IPS-18c (cell line): ENCODE results near the gene ATXN1.
"Not testable (repeated sequence)": the region's sequence is repeated elsewhere in the genome, so short reads cannot be mapped to it uniquely, and the experiment has no call there.

ENCODE experiments used
- H3K4me3 ChIP-seq: 2 replicates; pipeline ENCODE4 v1.7.0; 2013; ENCODE audit warnings: low read depth, mild to moderate bottlenecking, low read length, moderate library complexity; ENCODE audit not compliant: insufficient read depth
- H3K9me3 ChIP-seq: one replicate; pipeline ENCODE4 v1.6.1; 2013; ENCODE audit warnings: mild to moderate bottlenecking, low read length, moderate library complexity; ENCODE audit not compliant: control insufficient read depth, insufficient read depth

ATXN1 gene

DNA sequence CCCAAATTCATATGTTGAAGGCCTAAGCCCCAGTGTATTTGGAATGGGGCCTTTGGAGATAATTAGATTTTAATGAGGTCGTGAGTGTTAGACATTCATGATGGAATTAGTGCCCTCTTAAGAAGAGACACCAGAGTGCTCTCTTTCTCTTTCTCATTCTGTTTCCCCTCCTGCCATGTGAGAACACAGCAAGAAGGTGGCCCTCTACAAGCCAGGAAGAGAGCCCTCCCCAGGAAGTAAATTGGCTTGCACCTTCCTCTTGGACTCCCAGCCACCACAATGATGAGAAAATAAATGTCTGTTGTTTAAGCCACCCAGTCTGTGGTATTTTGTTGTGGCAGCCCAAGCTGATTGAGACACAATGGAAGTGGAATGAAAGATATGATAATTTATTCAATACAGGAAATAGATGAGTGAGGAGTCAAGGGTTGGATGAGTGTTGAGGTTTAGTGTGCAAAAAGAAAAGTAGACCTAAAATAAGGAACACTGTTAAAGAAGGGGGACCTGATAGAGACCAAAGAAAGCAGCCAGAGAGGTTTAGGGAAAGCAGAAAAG lies 25.9 kb upstream of the ATXN1 start:
- H3K9me3 ChIP-seq, result peaks cover 8% of the 10 kb centered on the region
- H3K4me3 ChIP-seq, result no peak overlapping the region

DNA sequence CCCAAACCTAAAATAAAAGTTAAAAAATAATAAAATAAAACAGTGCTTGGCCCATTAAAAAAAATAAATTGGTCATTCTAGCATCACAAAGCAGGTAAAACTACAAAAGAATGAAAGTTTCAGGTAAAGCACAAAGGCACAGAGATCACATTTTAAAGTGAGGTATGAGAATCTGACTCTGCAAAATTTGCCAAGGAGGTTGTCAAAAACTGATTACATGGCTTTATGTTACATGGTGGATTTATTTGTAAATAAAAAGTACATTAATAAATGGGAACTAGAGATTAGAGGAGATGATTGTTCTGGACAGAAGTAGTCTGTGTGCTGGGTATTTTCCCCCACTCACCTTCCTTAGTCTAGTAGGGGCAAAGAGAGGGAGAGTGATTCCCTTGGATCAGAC lies 24.2 kb upstream of the ATXN1 start:
- H3K4me3 ChIP-seq, result no peak overlapping the region
- peaks cover 8% of the 10 kb centered on the region for H3K9me3 ChIP-seq

DNA sequence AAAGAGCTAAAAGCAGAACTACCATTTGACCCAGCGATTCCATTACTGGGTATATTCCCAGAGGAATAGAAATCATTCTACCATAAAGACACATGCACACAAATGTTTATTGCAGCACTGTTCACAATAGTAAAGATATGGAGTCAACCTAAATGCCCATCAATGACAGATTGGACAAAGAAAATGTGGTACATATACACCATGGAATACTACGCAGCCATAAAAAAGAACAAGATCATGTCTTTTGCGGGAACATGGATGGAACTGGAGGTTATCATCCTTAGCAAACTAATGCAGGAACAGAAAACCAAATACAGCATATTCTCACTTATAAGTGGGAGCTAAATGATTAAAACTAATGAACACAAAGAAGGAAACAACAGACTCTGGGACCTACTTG lies 23.7 kb upstream of the ATXN1 start:
- H3K4me3 ChIP-seq, H3K9me3 ChIP-seq: not testable (repeated sequence)

- no peak overlapping the region for H3K4me3 ChIP-seq
These were observed 22.8 kb upstream of the ATXN1 start for GRCh38 chr6:16783952-16784565.

DNA sequence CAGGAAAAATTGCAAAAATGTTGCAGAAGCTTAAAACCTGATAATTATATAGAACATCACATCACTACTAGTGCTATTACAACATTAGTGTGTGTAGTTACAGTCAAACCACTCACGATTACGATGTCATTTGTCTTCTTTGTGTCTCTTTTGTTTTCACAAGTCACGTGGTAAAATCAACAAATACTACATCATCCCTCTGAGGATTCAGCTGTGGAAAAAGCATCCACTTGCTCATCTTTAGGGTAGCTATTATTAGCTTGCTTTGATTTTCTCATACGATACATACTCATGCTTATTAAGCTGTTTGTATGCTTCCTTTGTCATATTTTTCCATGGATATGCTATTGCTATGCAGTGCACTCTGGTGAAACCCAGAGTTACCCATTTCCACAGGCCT lies 22.2 kb upstream of the ATXN1 start:
- Histone ChIP-seq H3K4me3 (no peak overlapping the region), H3K9me3 (no peaks in the 10 kb centered on the region)

More at GRCh38 chr6:16783952-16784565, 22.8 kb upstream of the ATXN1 start:
- peaks cover 4% of the 10 kb centered on the region for H3K9me3 ChIP-seq

GRCh38 chr6:16782278-16782677 lies 21.0 kb upstream of the ATXN1 start:
- no peaks in the 10 kb centered on the region for H3K9me3 ChIP-seq
- H3K4me3 ChIP-seq, result no peak overlapping the region

- Histone ChIP-seq H3K9me3 (no peaks in the 10 kb centered on the region), H3K4me3 (no peak overlapping the region)
These were observed 20.3 kb upstream of the ATXN1 start for GRCh38 chr6:16781348-16782169.

DNA sequence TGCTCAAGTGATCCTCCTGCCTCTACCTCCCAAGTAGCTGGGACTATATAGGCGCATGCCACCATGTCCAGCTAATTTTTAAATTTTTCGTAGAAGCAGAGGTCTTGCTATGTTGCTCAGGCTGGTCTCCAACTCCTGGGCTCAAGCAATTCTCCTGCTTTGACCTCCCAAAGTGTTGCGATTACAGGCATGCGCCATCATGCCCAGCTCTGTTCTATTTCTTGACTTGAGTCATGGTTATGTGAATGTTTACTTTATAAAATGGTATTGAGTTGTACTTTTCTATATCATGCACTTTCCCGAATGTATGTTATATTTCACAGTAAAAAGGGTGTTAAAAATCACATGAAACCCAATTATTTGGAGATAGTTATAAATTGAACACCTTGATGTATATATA lies 17.3 kb upstream of the ATXN1 start:
- Histone ChIP-seq H3K9me3 (no peaks in the 10 kb centered on the region), H3K4me3 (no peak overlapping the region)

DNA sequence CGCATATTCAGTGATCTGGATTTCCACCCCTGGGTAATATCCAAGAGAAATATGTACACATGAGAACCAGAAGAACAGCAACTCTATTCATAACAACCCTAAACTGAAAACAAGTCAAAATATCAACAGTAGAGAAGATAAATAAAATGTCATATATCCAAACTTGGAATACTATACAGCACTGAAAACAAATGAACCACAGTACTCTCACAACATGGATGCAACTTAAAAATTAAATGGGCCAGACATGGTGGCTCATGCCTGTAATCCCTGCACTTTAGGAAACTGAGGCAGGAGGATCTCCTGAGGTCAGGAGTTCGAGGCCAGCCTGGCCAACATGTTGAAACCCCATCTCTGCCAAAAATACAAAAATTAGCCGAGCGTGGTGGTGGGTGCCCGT lies 16.5 kb upstream of the ATXN1 start:
- H3K4me3 ChIP-seq, result no peak overlapping the region
- no peaks in the 10 kb centered on the region for H3K9me3 ChIP-seq

DNA sequence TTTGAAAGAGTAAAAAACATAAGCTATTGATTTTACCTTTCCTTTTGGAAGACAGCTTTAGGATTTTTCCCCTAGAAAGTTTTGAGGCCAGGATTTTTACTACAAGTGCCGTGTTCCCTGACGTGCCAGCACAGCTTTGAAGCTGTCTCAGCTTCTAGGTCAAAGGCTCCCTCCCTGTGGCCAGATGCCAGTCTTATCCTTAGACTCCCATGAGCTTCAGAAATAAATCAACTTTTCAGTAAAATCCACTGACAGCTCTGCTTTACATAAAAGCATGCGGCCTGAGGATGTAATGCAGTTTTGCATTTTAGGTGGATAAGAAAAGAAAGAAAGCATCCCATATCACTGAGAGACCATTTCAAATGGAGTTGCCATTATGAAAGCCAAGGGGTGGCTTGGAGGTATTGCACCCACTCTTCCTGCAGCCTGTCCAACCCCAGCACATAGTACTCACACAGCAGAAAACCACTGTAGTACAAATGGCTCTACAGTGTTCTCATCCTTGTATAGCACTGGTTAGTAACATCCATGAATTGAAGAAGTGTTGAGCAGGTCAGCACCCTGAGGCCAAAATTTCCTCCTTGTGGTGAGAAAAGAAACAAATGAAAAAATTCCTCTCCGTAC lies 15.2 kb upstream of the ATXN1 start:
- no peaks in the 10 kb centered on the region for H3K9me3 ChIP-seq
- no peak overlapping the region for H3K4me3 ChIP-seq

- H3K4me3 ChIP-seq, result no peak overlapping the region
- H3K9me3 ChIP-seq, result no peaks in the 10 kb centered on the region
These were observed 13.2 kb upstream of the ATXN1 start for GRCh38 chr6:16774437-16774836.

GRCh38 chr6:16773362-16773761 lies 12.1 kb upstream of the ATXN1 start:
- H3K9me3 ChIP-seq, result no peaks in the 10 kb centered on the region

GRCh38 chr6:16770701-16771569 lies 9.7 kb upstream of the ATXN1 start:
- Histone ChIP-seq H3K9me3 (no peaks in the 10 kb centered on the region), H3K4me3 (no peak overlapping the region)

More at GRCh38 chr6:16773362-16773761, 12.1 kb upstream of the ATXN1 start:
- no peak overlapping the region for H3K4me3 ChIP-seq

GRCh38 chr6:16769986-16770376 lies 8.7 kb upstream of the ATXN1 start:
- H3K9me3 ChIP-seq, result no peaks in the 10 kb centered on the region
- H3K4me3 ChIP-seq, result no peak overlapping the region

DNA sequence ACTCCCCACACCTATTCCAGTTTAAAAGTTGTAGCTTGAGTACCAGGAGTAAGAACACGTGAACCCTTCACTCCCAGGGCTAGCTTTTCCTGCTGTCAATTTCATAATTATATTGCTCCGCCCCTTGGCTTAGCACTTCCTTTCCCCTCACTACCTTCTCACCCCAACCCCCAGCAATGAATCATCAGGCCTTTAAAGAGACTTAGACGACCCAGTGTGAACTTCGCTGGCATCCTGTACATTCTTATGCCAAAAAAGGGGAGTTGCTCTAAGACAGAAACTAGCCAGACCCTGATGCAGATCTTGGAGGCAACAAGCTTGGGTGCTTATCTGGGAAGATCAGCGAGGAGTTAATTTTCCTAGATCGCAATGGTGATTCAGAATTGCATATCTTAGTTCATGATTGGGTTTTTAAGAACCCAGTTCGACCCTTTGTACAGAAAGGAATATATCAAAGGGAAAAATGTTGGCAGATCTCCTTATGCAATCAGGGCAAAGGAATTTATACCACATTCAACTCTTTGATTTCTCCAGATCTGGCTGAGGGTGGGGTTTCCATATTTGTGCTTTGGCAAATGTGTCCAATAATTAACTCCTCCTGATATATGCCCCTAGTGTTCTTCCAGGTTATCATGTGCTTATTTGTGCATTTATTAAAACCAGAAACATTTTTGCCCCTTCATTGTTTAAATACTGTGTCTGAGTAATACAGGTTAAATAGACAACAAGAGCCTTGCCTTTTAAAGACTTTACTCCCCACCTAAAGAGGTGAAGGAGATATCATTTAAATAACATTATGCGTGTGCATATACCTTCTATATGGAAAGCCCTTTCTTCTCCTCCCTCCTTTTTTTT lies 8.1 kb upstream of the ATXN1 start:
- Histone ChIP-seq H3K4me3 (no peak overlapping the region; the same call in 1 of the 2 replicates), H3K9me3 (no peaks in the 10 kb centered on the region)

- Histone ChIP-seq H3K4me3 (no peak overlapping the region), H3K9me3 (no peaks in the 10 kb centered on the region)
These were observed 7.2 kb upstream of the ATXN1 start for GRCh38 chr6:16768477-16768830.
